Measurements from ENCODE around the gene SDK1.

Gene SDK1

DNA sequence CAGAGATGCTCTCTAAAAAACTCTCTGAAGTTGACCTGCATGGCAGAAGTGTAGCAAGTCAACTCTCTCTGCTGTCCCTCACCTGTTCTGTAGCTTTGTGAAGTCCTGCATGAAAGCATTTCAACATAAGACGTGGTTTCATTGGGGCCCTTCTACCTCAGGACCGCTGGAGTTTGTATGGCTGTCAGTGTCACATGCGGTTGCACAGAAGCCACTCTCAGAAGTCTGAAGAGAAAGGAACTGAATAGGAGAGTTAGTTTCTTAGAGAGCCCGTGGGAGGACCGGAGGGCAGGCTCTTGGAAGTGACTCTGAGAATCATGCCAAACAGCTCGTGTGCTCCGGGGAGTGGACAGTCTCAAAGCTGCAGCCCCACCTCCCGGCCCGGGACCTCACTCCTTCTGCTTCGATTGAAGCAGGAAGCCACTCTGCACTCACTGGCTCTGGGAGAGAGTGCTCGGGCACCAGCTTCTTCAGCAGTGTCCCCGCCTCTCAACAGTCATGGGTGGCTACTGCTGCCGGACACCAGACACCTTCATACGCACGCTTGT is 486.7 kb downstream of the SDK1 start:
- H3K4me3 ChIP-seq (ENCODE audit: low read depth, low read length) = no peak overlapping the region
- no peak for DNase-seq (ENCODE audit: low read depth)
- TF ChIP-seq, protein P1, sequence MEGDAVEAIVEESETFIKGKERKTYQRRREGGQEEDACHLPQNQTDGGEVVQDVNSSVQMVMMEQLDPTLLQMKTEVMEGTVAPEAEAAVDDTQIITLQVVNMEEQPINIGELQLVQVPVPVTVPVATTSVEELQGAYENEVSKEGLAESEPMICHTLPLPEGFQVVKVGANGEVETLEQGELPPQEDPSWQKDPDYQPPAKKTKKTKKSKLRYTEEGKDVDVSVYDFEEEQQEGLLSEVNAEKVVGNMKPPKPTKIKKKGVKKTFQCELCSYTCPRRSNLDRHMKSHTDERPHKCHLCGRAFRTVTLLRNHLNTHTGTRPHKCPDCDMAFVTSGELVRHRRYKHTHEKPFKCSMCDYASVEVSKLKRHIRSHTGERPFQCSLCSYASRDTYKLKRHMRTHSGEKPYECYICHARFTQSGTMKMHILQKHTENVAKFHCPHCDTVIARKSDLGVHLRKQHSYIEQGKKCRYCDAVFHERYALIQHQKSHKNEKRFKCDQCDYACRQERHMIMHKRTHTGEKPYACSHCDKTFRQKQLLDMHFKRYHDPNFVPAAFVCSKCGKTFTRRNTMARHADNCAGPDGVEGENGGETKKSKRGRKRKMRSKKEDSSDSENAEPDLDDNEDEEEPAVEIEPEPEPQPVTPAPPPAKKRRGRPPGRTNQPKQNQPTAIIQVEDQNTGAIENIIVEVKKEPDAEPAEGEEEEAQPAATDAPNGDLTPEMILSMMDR (IDR thresholded peaks at IDR 0.05; ENCODE audit: insufficient read depth, low read depth, low read length, missing control alignments) = no peak

DNA sequence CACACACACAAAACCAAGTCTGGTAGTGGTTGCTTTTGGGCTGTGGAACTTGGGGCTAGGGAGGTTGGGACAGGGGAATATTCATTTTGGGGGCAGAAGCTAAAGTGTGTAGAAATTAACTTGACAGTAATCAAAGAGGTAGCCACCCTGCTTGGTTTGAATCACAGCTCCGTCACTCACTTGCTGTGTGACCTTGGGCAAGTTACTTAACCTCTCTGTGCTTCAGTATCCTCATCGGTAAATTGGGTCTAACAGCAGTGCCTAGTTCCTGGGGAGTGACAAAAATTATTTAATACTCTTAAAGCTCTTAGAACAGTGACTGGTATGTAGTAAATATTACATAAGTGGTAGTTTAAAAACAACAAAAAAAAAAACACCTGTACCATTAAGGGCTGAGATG is 489.8 kb downstream of the SDK1 start:
- no peak for DNase-seq (ENCODE audit: low read depth)
- no peak overlapping the region for H3K4me3 ChIP-seq (ENCODE audit: low read depth, low read length)
- TF ChIP-seq, protein P1 (IDR thresholded peaks at IDR 0.05; ENCODE audit: insufficient read depth, low read depth, low read length, missing control alignments) = no peak

DNA sequence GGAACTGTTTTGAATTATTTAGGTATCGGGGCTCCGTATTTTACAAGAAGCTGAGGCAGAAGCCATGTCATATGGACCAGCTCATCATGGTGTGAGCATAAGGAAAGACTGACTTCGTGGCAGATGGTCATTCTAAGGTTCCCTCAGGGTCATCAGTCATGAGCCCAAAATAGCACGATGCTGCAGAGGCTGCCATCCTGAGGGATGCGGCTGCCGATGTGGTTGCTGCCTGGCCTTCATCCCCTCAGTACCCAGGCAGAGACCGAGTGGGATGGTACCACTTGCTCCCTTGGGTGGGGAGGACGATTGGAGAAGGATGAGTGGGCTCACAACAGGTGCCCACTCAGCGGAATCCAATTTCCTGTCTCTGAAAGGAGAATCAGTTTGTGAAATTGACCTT is 490.3 kb downstream of the SDK1 start:
- DNase-seq (ENCODE audit: low read depth) = no peak
- no peak overlapping the region for H3K4me3 ChIP-seq (ENCODE audit: low read depth, low read length)
- TF ChIP-seq, protein P1 (IDR thresholded peaks at IDR 0.05; ENCODE audit: insufficient read depth, low read depth, low read length, missing control alignments) = no peak

DNA sequence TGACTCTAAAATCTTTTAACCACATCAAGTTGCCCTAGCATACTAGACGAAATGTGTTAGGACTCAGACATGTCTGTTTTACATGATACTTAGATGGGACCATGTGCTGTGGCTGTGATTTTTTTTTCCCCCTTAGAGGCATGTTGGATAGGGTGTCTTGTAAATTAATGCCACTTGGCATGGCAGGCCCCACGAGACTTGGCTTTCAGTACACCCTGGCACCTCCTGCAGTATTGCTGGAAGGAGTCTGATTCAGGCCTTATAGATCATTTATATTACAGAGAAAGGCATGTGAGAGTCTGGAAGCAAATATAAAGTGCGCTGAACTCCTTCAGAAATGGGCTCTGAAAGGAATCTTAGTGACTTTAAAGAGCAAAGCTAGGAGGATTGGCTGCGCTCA is 494.1 kb downstream of the SDK1 start:
- DNase-seq (ENCODE audit: low read depth) = no peak
- TF ChIP-seq, protein P1 (IDR thresholded peaks at IDR 0.05; ENCODE audit: insufficient read depth, low read depth, low read length, missing control alignments) = no peak
- H3K4me3 ChIP-seq (ENCODE audit: low read depth, low read length) = no peak overlapping the region

DNA sequence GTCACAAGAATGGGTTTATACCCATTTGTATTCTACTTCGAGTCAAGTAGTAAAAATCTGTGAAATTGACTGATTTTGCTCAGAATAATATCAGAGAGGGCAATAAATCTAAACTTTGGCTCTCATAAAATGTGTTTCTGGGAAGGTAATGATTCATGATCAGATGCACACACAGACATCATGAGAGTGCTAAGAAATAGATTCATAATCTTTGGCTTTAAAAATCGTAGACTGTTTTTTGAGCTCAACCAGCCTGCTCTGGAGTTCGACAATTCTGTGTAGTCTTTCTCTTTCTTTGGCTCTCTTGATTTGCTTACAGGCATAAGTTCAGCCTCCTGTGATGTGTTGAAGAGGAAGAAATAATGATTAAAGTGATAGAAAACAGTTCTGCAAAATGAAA is 494.7 kb downstream of the SDK1 start:
- DNase-seq (ENCODE audit: low read depth) = no peak
- TF ChIP-seq, protein P1 (IDR thresholded peaks at IDR 0.05; ENCODE audit: insufficient read depth, low read depth, low read length, missing control alignments) = no peak
- no peak overlapping the region for H3K4me3 ChIP-seq (ENCODE audit: low read depth, low read length)

DNA sequence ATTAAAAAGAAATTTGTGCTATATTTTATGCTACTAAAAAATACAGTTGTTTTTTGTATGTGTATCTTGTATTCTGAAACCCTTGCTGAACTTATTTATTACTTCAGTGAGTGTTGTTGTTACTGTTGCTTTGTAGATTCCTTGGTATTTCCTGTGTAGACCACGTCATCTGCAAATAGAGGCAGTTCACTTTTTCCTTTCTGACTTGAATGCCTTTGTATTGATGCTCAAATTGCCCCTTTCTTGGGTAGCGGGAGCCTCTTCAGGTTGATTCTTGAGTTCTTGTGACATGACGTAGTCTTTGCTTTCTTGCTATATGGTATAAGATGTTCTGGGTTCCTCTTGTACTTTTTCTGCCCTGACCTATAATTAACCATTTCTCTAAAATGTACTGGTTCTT is 504.1 kb downstream of the SDK1 start:
- no peak overlapping the region for H3K4me3 ChIP-seq (ENCODE audit: low read depth, low read length)
- TF ChIP-seq, protein P1 (IDR thresholded peaks at IDR 0.05; ENCODE audit: insufficient read depth, low read depth, low read length, missing control alignments) = no peak
- DNase-seq (ENCODE audit: low read depth) = no peak

DNA sequence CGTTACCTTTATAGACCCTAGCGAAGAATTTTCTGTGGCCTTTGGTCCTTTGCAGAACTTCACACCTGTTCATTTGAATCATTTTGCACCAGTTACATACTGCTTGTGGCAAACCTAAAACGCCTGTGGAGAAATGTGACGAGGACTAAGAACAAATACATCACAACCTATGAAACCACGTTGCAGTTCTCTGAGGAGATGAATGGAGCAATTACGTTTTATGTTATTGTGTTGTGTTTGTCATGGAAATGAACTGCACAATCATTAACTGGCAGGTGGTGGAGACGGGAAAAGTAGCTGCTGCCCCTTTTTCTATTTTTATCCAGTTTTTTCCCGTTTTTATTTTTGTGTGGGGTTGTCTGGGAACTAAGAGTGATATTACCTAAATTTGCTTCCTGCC is 505.5 kb downstream of the SDK1 start:
- TF ChIP-seq, protein P1 (IDR thresholded peaks at IDR 0.05; ENCODE audit: insufficient read depth, low read depth, low read length, missing control alignments) = no peak
- no peak overlapping the region for H3K4me3 ChIP-seq (ENCODE audit: low read depth, low read length)
- no peak for DNase-seq (ENCODE audit: low read depth)
